IMR-90 (cell line): ENCODE data around the gene SMLR1.

ENCODE experiments used
- CEBPB ChIP-seq: IDR thresholded peaks from 2 replicates; pipeline ENCODE4 v1.6.1; 2012; ENCODE audit warnings: low read depth, low read length, improper control_type of control experiment
- MAFK ChIP-seq: IDR thresholded peaks from 2 replicates; pipeline ENCODE4 v1.6.1; 2012; ENCODE audit warnings: low read depth, low read length, improper control_type of control experiment
- NFE2L2 ChIP-seq: fragments of 150-350 bp; IDR thresholded peaks from 2 replicates; pipeline ENCODE4 v1.6.1; 2016; ENCODE audit warnings: low read depth, mild to moderate bottlenecking, low read length
- POLR2A ChIP-seq: IDR thresholded peaks from 2 replicates; pipeline ENCODE4 v1.6.1; 2012; ENCODE audit warnings: mild to moderate bottlenecking, low read depth, low read length
- RAD21 ChIP-seq: IDR thresholded peaks from 2 replicates; pipeline ENCODE4 v1.6.1; 2012; ENCODE audit warnings: low read length, improper control_type of control experiment
- TF ChIP-seq, protein P1 (sequence below): fragments of 150-350 bp; IDR thresholded peaks from 2 replicates; pipeline ENCODE4 v1.6.1; 2016; ENCODE audit warnings: low read depth, mild to moderate bottlenecking, low read length, moderate library complexity, borderline replicate concordance
- TF ChIP-seq, protein P2 (sequence below): conservative IDR thresholded peaks from 2 replicates; pipeline ENCODE4 v1.5.1; 2012; ENCODE audit warnings: mild to moderate bottlenecking, low read depth, low read length, improper control_type of control experiment
- TF ChIP-seq, protein P3 (sequence below): fragments of 150-350 bp; IDR thresholded peaks from 2 replicates; pipeline ENCODE4 v1.6.1; 2017; ENCODE audit warnings: mild to moderate bottlenecking, antibody characterized with exemption, low read length, low read depth

DNA sequence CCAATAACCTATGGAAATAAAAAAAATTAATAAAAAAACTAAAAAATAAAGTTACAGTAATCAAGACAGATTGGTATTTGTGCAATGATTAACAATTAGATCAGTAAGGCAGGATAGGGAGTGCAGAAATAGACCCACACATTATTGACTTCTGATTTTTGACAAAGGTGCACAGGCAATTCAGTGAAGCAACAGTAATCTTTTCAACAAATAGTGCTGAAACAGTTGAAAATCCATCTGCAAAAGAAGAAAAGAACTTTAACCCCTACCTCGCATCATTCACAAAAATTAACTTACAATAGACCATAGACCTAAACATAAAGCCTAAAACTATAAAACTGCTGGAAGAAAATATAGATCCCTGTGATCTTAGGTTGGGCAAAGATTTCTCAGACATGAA, 4.5 kb upstream of the SMLR1 start:
- TF ChIP-seq, protein P1, sequence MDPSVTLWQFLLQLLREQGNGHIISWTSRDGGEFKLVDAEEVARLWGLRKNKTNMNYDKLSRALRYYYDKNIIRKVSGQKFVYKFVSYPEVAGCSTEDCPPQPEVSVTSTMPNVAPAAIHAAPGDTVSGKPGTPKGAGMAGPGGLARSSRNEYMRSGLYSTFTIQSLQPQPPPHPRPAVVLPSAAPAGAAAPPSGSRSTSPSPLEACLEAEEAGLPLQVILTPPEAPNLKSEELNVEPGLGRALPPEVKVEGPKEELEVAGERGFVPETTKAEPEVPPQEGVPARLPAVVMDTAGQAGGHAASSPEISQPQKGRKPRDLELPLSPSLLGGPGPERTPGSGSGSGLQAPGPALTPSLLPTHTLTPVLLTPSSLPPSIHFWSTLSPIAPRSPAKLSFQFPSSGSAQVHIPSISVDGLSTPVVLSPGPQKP, result no peak
- TF ChIP-seq, protein P2, sequence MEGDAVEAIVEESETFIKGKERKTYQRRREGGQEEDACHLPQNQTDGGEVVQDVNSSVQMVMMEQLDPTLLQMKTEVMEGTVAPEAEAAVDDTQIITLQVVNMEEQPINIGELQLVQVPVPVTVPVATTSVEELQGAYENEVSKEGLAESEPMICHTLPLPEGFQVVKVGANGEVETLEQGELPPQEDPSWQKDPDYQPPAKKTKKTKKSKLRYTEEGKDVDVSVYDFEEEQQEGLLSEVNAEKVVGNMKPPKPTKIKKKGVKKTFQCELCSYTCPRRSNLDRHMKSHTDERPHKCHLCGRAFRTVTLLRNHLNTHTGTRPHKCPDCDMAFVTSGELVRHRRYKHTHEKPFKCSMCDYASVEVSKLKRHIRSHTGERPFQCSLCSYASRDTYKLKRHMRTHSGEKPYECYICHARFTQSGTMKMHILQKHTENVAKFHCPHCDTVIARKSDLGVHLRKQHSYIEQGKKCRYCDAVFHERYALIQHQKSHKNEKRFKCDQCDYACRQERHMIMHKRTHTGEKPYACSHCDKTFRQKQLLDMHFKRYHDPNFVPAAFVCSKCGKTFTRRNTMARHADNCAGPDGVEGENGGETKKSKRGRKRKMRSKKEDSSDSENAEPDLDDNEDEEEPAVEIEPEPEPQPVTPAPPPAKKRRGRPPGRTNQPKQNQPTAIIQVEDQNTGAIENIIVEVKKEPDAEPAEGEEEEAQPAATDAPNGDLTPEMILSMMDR, result no peak
- TF ChIP-seq POLR2A (no peak), RAD21 (no peak), MAFK (no peak), CEBPB (no peak), NFE2L2 (no peak)
- TF ChIP-seq, protein P3, sequence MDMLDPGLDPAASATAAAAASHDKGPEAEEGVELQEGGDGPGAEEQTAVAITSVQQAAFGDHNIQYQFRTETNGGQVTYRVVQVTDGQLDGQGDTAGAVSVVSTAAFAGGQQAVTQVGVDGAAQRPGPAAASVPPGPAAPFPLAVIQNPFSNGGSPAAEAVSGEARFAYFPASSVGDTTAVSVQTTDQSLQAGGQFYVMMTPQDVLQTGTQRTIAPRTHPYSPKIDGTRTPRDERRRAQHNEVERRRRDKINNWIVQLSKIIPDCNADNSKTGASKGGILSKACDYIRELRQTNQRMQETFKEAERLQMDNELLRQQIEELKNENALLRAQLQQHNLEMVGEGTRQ, result no peak
